Fibroblast of skin of abdomen (primary cell): ENCODE results near the gene IGSF22.

ENCODE experiments used
- DNase-seq: peaks from one replicate; pipeline ENCODE4 v3.0.0-alpha.2; 2013

Gene IGSF22

GRCh38 chr11:18713646-18714442 is 12.1 kb downstream of the IGSF22 start:
- DNase-seq, result no peak

GRCh38 chr11:18710545-18710944 is 15.4 kb downstream of the IGSF22 start:
- no peak for DNase-seq

- no peak for DNase-seq
Measured at GRCh38 chr11:18709414-18709813, 16.6 kb downstream of the IGSF22 start.

- DNase-seq, result no peak
Measured at GRCh38 chr11:18707811-18708340, 18.1 kb downstream of the IGSF22 start.

- DNase-seq, result peak; percentile 56
Measured at GRCh38 chr11:18706330-18707243, 19.4 kb downstream of the IGSF22 start.

- no peak for DNase-seq
Measured at GRCh38 chr11:18705651-18706281, 20.2 kb downstream of the IGSF22 start.

GRCh38 chr11:18704698-18705097 is 21.3 kb downstream of the IGSF22 start:
- no peak for DNase-seq

- DNase-seq, result no peak
Measured at GRCh38 chr11:18704045-18704645, 21.8 kb downstream of the IGSF22 start.

- no peak for DNase-seq
Measured at GRCh38 chr11:18703001-18703763, 22.8 kb downstream of the IGSF22 start.

GRCh38 chr11:18701614-18702216 is 24.3 kb downstream of the IGSF22 start:
- no peak for DNase-seq

- DNase-seq, result no peak
Measured at GRCh38 chr11:18700872-18701271, 25.1 kb downstream of the IGSF22 start.

- no peak for DNase-seq
Measured at GRCh38 chr11:18700375-18700774, 25.6 kb downstream of the IGSF22 start.

- DNase-seq, result no peak
Measured at GRCh38 chr11:18699848-18700261, 26.1 kb downstream of the IGSF22 start.

- no peak for DNase-seq
Measured at GRCh38 chr11:18699269-18699596, 26.8 kb downstream of the IGSF22 start.

- DNase-seq, result peak; percentile 83
Measured at GRCh38 chr11:18698341-18699268, 27.4 kb downstream of the IGSF22 start, which contains the start of gene TMEM86A. TSS of gene TMEM86A (plus strand) at chr11:18698779. CDS start at chr11:18698887, 108 bp downstream.

- DNase-seq, result no peak
Measured at GRCh38 chr11:18697576-18697975, 28.4 kb downstream of the IGSF22 start.

- DNase-seq, result peak; percentile 46
Measured at GRCh38 chr11:18696638-18697225, 29.3 kb downstream of the IGSF22 start.

- no peak for DNase-seq
Measured at GRCh38 chr11:18692941-18693760, 32.8 kb downstream of the IGSF22 start.
